Measurements from ENCODE around the gene SLIT3.

The SLIT3 gene

DNA sequence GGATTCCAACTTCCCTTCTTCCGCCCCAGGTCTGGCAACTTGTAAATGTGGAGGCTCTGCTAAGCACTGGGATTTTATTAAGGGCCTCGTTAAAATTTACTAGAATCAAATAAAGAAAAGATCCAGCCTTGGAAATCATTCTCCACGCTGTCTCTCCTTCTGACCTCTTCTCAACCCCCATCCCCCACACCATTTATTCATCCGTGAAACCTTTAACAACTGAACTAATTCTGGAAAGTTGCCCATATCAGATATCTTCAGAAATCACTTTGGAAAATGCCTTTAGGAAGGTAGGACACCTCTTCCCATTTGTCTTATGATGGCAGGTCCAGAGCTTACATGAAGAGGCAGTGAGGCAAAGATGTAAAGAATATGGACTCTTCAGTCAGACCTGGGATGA is 288.5 kb downstream of the SLIT3 start:
- no peak for DNase-seq (ENCODE audit: low read depth)
- no peak overlapping the region for H3K4me3 ChIP-seq (ENCODE audit: low read length)
- TF ChIP-seq, protein P1, sequence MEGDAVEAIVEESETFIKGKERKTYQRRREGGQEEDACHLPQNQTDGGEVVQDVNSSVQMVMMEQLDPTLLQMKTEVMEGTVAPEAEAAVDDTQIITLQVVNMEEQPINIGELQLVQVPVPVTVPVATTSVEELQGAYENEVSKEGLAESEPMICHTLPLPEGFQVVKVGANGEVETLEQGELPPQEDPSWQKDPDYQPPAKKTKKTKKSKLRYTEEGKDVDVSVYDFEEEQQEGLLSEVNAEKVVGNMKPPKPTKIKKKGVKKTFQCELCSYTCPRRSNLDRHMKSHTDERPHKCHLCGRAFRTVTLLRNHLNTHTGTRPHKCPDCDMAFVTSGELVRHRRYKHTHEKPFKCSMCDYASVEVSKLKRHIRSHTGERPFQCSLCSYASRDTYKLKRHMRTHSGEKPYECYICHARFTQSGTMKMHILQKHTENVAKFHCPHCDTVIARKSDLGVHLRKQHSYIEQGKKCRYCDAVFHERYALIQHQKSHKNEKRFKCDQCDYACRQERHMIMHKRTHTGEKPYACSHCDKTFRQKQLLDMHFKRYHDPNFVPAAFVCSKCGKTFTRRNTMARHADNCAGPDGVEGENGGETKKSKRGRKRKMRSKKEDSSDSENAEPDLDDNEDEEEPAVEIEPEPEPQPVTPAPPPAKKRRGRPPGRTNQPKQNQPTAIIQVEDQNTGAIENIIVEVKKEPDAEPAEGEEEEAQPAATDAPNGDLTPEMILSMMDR (conservative IDR thresholded peaks at IDR 0.05; ENCODE audit: low read depth, low read length): no peak

DNA sequence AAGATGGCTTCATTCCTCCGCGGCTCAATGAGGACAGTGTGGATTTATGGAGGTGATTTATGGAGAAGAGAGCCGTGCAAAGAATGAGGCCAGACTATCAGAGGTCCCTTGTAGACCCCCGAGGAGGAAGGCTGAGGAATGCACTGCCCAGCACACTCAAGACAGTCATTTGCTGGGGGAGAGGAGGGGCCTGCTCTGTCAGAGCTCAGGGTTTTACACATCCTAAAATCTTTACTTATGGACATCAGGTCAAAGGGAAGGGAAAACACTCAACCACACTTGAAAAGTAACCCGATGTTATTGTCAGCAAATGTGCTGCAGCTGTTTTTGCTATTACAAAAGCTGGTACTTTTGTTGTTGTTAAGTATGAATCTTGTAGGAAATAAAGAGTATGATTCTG is 289.5 kb downstream of the SLIT3 start:
- TF ChIP-seq, protein P1 (conservative IDR thresholded peaks at IDR 0.05; ENCODE audit: low read depth, low read length): no peak
- H3K4me3 ChIP-seq (ENCODE audit: low read length): no peak overlapping the region
- no peak for DNase-seq (ENCODE audit: low read depth)

DNA sequence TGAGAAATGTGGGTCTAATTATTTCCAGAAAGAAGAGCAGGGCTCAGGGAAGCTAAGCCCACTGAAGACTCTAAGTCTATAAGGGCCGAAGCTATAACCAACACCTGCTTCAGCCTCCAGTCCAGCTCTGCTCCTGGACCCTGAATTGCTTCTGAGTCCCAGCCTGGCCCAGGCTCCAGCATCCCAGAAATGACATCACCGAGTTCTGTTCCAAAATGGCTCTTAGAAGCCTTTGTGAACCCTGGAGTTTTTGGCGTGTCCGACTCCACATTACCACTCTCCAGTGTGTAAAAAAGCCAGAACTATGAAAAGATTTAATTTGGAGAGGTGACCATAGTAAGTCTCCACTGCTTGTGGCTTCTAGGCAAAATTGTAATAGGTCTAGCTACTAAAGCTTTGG is 289.9 kb downstream of the SLIT3 start:
- no peak overlapping the region for H3K4me3 ChIP-seq (ENCODE audit: low read length)
- no peak for DNase-seq (ENCODE audit: low read depth)
- TF ChIP-seq, protein P1 (conservative IDR thresholded peaks at IDR 0.05; ENCODE audit: low read depth, low read length): no peak

DNA sequence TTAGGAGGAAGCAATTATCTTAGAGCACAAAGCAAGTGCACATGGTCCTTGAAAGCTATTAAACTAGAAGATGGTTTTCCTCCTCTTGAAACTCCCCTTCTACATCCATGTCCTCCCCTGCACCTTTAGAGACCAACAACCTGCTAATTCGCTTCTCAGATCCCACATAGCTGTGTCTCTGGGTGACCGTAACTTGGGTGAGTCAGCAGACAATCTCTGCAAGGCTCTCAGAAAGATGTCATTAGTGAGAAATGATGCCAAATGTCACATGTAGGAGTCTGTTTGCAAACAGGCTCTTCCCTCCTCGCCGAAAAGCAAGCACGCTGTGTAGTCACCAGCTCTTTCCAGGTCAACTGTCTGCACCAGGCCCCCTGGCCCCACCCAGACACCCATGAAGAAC is 291.8 kb downstream of the SLIT3 start:
- DNase-seq (ENCODE audit: low read depth): no peak
- TF ChIP-seq, protein P1 (conservative IDR thresholded peaks at IDR 0.05; ENCODE audit: low read depth, low read length): no peak

DNA sequence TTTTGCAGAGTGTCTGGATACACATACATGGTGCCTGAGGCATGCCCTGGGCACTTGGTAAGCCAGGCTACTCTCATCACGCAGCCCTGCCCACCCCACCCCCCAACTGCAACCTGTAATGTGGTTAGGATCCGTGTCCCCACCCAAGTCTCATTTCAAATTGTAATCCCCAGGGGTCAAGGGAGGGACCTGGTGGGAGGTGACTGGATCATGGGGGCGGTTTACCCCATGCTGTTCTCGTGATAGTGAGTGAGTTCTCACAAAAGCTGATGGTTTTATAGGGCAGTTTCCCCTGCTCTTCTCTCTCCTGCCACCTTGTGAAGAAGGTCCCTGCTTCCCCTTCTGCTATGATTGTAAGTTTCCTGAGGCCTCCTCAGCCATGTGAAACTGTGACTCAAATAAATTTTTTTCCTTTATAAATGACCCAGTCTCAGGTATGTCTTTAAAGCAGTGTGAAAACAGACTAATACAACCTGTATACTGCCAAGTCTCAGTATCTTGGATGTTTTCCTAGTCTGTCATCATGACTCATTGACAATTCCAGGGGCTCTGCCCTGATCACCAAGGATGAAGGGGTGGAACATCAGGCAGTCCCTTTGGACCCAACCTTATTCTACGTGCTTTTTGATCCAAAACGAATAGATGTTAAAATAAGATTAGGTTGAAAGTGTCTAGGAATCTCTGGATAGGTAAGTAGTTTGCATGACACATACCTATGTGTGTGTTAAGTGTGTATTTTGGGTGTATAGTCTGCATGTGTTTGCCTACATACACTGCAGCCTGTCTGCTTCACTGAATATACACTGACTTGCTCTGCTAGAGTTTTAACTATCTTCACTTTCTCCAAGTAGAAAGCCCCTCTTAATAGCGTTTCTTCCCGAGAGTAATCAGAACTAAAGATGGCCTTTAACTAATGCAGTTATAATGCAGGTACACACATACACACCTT is 293.8 kb downstream of the SLIT3 start:
- TF ChIP-seq, protein P1 (conservative IDR thresholded peaks at IDR 0.05; ENCODE audit: low read depth, low read length): no peak
- DNase-seq (ENCODE audit: low read depth): no peak
- H3K4me3 ChIP-seq (ENCODE audit: low read length): no peak overlapping the region

More for the DNA sequence above, 291.8 kb downstream of the SLIT3 start:
- no peak overlapping the region for H3K4me3 ChIP-seq (ENCODE audit: low read length)

DNA sequence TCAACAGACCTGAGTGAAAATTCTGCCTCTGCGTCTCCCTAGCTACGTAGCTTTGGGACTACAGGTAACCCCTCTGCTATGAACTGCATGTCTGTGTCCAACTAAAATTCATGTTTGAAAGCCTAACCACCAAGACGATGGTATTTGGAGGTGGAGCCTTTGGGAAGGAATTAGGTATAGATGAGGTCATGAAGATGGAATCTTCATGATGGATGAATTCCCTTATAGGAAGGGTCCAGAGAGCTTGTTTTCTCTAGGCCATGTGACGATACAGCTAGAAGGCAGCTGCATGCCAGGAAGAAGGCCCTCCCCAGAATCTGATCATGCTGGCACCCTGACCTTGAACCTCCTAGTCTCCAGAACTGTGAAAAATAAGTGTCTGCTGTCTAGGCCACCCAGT is 296.4 kb downstream of the SLIT3 start:
- no peak for DNase-seq (ENCODE audit: low read depth)
- TF ChIP-seq, protein P1 (conservative IDR thresholded peaks at IDR 0.05; ENCODE audit: low read depth, low read length): no peak

More for the DNA sequence above, 296.4 kb downstream of the SLIT3 start:
- no peak overlapping the region for H3K4me3 ChIP-seq (ENCODE audit: low read length)

Measured in retinal pigment epithelial cell (primary cell).